Fibroblast of skin of scalp (primary cell): ENCODE results near the gene SSRP1.

Experiments used
- DNase-seq: peaks from one replicate; pipeline ENCODE4 v3.0.0-alpha.2; 2013

Gene SSRP1

DNA sequence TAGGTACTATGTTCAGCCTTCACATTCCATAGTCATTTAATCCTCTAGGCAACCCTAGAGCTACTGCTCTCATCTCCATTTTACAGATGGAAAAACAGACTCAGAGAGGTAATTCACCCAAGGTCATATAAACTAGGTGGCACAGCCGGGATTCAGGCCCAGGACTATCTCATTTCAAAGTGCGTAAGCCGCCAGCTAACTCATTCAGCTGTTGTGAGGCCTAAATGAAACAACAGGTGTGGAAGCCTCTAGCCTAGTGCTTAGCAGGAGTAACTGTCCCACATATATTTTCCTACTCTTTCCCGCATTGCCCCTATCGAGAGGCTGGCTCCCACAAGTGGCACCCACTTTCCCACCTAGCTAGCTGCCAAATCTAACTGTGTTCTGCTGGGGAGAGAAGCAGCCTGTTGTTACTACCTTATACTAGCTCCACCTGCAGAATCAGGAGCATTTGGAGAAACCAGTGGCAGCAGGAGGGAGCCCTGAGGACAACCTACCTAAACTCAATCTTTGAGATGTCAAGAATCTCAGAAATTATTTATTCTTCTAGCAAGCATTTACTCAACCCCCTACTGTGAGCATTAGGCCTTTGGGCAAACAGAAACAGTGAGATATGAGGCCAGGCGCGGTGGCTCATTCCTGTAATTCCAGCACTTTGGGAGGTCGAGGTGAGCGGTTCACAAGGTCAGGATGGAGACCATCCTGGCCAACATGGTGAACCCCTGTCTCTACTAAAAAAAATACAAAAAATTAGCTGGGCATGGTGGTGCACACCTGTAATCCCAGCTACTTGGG lies 24.4 kb upstream of the SSRP1 start:
- no peak for DNase-seq

DNA sequence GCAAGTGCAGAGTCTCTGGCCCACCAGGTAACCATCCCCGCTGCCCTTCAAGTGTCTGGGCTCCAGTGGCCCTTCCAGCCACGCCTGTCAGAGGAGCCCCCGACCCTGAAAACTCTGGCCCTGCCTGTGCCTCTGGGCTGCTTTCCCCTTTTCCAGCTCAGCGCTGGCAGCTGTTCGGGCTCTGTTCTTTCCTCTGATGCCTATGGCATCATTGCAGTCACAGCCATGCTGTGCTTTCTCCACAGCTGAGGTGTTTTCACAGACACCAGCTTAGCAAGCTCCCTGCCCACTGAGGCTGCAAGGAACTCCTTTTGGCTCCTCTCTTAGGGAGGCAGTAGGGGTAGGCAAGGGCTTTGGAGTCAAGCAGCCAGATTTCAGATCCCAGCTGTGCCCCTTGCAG lies 23.7 kb upstream of the SSRP1 start:
- no peak for DNase-seq

DNA sequence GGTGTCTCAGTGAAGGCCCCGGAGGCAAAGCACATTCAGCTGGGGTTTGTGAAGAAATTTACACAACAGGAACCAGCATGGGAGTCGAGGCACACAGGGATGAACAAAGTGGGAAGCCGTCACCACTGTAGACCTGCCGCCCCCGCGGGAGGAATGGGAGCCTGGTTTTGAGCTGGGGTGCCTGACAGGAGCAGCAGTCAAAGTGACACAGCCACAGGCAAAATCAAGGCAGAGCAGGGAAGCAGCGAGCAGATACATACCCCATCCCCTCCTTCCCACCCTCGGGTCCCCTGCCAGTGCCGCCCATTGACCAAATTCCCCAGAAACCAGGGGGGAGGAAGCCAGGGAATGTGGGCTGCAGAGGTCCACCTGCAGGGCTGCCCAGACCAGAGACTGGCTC lies 23.3 kb upstream of the SSRP1 start:
- DNase-seq: no peak

DNA sequence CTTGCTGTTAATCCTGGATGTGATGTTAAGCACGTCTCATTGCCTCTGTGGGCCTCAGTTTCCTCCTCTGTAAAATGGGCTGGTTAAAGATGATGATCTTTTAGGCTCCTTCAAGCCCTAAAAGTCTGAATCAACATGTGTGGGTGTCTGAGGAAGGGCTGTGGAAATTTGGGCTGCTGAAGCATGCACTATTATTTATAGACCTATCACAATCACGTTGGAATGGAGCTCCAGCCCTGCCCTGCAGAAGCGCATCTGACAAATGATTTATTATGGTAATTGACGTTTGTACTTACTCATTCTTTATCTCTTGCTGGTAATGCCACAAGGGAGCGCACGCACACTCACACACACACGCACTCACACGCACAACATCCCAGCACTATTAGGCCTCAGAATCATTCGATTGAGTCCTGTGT lies 22.9 kb upstream of the SSRP1 start:
- DNase-seq: no peak

DNA sequence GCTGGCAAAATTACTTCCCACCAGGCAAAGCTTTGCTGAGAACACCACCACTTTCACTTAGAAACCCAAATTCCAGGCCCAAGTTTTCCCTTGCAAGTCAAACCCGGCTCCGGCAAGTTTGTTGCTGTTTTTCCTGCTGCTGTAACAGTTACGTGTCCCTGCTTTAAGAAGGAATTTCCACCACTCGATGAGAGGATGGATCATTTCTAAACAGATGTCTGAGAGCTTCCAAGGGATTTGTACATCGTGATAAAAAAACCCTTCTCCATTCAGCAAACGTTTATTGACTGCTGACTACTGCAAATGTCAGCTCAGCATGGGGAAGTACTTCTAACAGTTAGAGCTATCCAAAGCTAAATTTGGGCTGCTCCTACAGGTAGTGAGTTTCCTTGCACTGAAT lies 22.2 kb upstream of the SSRP1 start:
- peak; percentile 8 for DNase-seq

DNA sequence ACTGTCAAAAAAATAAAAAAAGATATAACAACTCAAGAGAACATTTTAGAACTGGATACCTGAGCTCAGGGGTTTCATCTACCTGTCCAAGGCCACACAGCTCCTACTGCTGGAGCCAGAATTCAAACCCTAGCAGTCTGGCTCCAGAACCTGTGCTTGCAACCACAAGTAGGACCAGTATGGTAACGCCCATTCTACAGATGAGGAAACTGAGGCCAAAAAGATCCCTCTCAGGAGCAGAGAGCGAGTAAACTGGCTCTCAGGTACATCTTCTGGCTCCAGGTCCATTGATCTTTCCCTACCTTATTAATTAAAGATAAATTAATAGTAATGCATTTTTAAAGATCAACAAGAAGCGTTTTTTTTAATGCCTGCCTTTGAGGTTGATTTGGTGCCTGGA lies 21.6 kb upstream of the SSRP1 start:
- DNase-seq: no peak

DNA sequence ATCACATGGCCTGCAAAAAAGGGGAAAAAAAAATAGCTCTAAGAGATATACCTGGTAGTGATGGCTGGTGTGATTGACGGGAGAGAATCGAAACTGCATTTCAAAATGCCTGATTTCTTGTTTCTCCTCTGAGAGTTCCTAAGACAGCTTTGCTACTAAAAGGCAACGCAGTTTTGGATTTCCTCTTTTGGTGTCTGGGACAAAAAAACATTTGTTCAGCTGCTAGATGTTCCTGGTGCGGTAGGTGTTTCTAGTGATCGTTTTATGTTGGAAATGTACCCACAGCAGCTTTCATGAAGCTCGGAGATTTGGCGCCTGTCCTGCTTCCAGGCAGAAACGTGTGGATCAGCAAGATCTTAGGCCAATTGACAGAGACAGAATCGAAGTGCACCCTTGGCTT lies 20.6 kb upstream of the SSRP1 start:
- no peak for DNase-seq

DNA sequence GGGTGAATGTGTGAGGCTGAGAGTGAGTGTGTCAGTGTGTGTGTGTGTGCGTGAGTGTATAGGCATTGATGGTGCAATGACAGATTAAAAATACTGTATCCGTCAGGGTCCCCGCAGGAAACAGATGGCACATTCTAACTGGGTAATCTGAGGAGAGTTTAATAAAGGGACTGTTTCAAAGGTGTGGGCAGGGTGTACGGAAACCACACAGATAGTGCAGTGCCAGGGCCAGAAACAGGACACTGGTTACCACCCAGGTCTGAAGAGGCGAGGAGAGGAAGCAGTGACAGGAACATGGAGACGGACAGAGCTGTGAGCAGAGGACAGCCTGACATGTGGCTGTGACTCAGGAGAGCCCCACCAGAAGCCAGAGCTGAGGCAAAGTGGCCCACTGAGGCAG lies 19.0 kb upstream of the SSRP1 start:
- no peak for DNase-seq

DNA sequence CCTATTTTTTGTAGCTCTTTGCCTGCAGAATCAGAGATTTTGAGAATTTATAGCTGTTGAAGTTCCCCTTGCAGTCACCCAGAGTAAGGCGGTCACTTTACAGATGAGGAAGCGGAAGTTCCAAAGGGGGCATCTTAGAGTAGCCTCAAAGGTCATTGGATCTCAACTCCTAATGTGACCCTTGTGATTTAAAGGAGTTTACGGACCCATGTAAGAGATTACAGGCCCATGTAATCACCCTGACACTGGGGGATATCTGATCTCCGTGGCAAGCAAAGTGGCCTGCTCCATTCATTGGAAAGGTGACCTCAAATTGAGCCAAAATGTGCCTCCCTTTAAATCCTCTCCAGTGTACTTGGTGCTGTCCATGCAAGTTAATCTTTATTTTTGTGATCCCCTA lies 18.2 kb upstream of the SSRP1 start:
- no peak for DNase-seq

DNA sequence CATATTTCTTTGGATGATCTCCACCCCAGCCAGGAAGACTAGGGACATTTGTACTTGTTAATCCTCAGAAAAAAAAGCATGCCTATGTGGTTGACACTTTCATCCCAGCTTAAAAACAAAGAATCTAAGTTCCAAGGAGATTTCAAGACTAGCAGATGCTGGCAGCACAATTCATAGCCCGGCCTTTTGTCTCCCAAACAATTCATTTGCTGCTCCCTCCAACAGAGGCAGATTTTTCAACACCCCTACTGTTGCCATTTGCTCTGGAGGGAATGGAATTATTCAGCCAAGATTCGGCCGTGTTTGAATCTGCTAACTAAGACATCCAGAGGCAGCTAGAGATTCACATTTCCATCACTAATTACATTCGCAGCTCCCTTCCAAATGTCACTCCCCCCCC lies 17.8 kb upstream of the SSRP1 start:
- DNase-seq: no peak

DNA sequence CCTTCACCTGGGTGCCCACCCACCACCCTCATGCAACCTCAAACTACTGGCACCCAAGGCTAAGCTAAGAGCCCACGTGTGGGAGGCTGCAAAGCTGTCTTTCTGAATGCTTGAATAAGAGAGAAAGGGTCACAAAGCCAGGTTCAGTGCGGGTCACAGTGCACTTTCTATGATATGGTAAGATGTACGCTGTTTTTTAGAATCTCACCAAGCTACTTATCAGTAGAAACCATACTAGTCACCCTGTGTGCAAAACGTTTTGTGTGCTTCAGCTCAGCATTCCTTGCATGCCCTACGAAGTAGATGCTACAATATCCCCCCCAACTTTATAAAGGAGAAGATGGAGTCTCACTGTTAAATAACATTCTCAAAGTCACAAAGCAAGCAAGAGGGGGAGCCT lies 17.3 kb upstream of the SSRP1 start:
- no peak for DNase-seq

DNA sequence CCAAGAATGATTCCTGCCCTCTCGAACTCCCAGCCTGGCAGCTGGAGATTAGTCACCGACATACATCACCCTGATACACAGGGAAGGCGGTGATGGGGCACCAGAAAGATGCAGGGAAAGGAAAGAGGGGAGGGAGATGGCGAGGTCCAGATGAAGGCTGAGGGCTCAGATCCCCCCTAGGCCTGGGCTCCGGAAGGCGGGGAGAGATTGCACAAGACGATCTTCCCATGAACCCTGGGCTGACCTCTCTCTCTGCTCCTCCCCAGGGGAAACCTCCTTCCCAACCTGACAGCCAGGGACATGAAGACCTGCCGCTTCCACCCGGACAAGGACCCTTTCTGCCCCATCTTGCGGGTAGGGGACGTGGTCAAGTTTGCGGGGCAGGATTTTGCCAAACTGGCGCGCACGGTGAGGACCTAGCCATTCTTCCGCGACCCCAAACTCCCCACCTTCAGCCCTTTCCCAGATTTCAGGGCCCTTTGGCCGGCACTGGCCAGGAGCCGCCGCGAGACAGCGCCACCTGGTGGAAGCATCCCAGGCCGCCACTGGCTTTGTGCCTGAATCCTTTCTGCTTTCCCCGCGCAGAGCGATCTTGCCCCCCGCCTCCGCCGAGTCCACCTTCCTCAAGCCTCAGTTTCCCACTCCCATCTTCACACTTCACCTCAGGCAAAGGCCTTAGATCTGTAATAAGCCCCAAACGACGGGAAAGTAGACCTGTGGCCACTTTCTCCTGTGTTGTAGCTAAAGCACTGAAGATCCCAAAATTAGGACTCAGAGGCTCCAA lies 14.0 kb upstream of the SSRP1 start:
- peak; percentile 33 for DNase-seq

DNA sequence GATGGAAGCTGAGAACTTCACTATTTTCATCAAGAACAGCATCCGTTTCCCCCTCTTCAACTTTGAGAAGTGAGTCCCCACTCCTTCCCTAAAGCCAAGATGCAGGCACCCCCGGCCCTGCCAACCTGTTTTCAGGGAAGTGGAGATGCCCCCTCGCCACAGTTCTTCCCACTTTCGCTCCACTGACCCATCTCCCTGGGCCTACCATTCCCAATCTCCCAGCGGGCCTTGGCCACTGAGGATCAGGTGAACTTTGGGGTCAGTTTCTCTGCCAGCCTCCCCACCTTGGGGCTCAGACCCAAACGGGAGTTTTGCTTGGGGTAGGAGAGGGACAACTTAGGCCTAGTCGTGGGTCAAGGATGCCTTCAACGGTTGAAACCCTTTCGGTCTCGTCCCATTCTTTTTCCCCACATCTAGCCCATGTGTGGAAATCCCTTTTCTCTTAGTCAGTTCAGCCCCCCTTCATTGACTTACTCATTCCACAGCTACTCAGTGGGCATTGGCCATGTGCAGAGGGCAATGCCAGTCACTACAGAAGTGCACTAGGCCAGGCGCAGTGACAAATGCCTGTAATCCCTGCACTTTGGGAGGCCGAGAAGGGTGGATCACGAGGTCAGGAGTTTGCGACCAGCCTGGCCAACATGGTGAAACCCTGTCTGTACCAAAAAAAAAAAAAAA lies 13.1 kb upstream of the SSRP1 start:
- no peak for DNase-seq

DNA sequence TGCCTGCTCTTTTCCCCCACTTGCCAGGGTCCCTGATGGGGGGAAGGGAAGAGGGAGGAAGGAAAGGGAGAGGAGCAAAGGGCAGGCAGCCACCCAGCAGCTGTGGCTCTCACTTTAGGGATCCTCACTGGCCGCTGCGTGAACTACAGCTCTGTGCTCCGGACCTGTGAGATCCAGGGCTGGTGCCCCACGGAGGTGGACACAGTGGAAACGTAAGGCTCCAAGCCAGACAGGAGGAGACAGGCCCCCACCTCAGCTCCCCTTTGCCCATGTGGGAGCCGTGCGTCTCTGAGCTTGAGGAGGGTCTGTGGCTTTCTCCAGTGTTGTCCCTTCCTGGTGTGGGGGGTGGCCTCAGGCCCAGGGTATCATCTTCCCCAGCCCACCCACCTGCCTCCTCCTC lies 12.4 kb upstream of the SSRP1 start:
- no peak for DNase-seq

DNA sequence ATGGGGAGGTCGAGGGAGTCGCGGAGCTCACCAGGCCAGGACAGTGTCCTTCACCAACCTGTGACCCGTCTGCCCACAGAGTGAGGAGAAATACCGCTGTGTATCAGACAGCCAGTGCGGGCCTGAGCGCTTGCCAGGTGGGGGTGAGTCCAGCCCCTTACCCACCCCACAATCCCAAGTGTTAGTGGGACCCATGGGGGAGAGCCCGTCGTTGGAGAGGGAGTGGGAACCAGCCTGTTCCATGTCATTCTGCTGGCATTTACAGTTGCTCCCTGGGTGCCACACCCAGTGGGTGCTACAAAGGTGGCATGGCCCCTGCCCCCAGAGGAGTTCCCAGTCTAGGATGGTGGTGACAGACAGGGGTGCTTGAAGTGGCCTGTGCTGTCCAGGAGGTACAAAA lies 11.6 kb upstream of the SSRP1 start:
- no peak for DNase-seq

DNA sequence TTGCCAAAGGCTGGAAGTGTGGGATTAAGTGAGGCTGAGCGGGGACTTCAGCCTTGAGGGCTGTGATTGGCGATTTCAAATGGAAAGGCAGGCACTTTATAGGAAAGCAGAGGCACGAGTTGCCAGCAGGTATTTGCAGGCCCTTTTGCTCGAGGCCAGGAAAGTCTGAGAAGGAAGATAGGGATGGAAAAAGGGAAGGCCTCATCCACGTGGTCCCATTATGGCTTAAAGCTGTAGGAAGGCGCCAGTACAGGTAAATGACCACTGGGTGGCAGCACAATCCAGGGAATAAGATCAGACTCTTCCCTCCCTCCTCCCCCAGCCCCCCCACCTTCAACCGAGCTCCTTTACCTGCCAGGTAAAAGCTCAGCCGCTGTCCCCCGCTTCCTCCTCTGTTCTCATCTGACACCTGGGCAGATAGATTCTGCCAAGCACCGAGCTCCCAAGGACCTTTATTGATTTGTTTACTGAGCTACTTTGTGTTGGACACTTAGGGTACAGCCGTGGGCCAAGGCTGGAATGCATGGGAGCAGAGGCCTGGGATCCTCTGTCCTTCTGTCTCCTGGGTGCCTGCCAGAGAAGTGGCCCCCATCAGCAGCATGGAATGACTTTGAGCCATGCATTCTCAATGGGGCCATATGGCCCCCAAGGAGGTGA lies 10.0 kb upstream of the SSRP1 start:
- peak; percentile 69 for DNase-seq

DNA sequence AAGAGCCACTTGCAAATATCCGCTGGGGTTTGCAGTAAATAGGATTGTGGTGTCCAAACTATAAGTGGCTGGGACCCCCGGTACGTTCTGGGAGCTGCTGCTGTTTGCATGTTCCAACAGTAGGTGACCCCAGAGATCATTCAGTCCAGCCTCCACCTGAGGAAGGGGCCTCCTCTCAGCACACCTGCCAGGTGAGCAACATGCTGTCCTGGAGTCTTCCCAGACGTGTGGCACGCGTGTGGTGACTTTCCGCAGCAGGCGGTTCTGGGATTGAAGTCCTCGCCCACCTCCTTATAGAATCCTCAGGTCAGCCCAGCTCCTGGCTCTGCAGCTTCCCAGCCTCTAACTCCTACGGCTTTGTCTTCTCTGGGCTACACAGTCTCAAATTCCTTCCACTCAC lies 9.1 kb upstream of the SSRP1 start:
- DNase-seq: no peak

DNA sequence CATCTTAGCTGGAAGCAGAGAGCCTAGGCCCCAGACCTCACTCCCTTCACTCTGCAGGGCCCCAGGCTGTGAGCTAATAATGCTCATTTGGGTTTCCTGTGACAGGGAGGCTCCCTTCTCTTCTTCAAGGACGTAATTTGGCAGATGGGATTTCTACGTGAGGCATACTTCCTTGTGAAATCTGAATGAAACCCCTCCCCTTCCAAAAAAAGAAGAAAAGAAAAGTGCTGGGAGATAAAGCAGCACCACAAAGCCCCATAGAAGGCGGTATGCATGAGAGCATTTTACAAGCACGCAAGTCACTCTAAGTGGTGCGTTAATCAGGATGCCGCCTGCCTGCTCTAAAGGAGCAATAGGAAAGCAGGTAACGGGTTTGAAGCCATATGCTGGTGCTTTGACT lies 8.1 kb upstream of the SSRP1 start:
- DNase-seq: no peak

DNA sequence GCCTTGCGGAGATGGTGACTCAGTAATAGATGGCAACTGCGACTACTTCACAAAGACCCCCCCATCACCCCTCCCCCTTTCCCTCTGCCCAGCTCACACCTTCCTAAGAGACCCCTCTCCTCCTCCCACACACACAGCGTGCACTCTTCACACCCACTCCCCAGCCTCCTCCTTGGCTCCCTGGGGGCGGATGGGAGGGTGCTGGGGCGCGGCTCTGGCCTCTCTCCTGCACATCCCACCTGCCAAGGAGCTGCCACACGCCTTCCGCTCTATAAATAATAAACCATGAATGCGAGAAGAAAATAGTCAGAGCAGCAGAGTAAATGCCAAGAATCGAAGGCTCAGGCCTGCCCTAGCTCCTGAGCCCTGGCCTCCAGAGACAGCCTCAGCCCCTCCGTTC lies 7.0 kb upstream of the SSRP1 start:
- DNase-seq: no peak

DNA sequence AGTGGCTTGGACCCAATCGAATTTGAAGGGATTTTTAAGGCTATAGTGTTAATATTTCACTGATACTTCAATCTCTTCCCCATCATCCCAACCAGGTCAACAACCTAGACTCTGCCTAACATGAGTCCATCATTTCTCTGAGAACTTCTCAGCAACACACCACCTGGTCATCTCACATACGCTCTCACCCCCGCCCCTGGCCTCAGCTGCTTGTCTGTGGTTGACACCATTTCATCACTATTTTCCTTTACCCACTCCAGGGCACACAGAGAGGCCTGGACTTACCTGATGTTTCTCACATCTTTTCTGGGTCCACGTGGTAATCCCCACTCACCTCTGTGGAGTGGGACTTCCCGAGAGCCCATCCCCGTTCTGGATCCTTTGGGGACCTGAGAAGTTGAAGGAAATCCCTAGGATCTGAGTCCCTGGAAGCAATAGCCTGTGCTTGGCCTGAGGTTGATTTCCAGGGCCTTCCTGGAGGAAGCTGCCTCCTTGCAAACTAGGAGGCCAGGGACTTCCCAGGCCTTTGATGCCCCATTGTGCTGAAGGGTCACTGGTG lies 5.6 kb upstream of the SSRP1 start:
- DNase-seq: no peak

DNA sequence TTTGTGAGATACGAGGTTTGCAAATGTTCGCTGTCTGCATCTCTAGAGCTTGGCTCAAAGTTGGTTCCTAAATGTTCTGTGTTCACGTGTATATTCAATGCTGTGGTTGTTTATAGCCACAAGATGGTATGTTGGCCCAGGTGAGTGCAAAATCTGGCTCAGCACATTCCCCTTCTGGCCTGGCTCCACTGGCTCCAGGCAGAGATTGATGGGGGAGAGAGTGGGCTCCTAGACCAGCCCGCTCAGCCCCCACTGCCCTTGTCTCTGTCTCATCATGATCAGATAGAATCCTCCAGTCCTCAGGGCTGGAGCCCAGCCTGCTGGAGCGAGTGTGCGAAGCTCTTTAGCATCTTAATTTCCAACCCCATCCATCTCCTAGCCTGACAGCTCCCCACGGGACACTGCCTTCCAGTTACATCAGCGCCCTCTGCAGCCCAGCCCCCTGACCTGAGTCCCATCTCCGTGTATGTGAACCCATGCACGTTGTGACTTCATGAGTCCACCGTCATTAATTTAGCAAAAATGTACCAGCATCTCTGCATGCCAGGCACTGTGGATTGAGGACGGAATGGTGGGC lies 4.4 kb upstream of the SSRP1 start:
- peak; percentile 64 for DNase-seq

DNA sequence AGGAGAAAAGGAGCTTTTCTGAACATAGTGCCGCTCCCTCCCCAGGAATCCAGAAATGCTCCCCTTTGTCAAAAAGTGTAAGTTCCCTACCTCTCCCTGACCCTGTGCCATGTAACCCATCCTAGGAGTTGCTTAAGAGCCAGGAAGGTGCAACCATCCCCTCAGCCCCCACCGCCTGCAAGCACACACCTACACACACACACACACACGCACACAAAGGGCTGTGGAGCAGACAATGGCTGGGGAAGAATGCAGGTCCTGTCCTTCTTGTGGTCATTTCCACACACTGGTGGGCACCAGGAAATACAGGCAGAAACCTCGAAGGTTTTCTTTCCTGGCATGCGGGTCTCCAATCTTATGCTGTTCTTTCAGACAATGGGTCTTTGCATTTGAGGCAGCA lies 3.6 kb upstream of the SSRP1 start:
- DNase-seq: no peak

DNA sequence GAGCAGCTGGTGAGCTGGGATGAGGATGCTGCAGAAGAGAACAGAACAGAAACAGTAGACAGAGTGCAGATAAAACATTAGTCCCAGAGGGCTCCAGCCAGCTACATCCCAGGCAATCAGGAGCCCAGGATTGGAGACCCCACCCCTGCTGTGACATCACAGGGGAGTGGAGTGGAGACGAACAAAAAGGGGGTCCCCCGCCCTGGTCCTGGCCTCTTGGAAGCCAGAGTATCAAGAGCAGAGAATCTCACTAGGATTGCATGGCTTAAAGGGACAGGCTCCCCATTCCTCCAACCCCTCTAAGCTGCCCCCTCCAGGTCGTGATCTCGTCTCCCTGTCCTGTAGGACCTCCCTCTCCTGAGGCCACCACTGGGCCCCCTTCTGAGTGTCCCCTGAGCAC lies 2.5 kb upstream of the SSRP1 start, which contains the start of gene P2RX3:
TSS of gene P2RX3 (plus strand) at position 211 of the 400 bp plus-strand sequence. CDS start 199 bp downstream, outside the sequence.
- DNase-seq: no peak
